A673 (cell line): ENCODE measurements around the gene GNAI2.

Experiments used
- CTCF ChIP-seq: fragments of 300-800, 200-600 bp; sonication (generic); conservative IDR thresholded peaks from 2 replicates; pipeline ENCODE4 v1.5.1; 2017; ENCODE audit warnings: low read depth, mild to moderate bottlenecking, antibody characterized with exemption, low read length, moderate library complexity, mixed read lengths
- EZH2 ChIP-seq: fragments of 200-600 bp; sonication (generic); IDR thresholded peaks from 2 replicates; pipeline ENCODE4 v1.6.1; 2017; ENCODE audit warnings: borderline replicate concordance, low read depth, mild to moderate bottlenecking, mixed read lengths, antibody characterized with exemption, low read length; ENCODE audit not compliant: poor library complexity, severe bottlenecking

- TF ChIP-seq CTCF (no peak), EZH2 (no peak)
Observed at GRCh38 chr3:50196253-50196801, 39.7 kb upstream of the GNAI2 start.
